SJSA1 (cell line): Measurements from ENCODE around the gene LRRC73. TPM values are rescaled to one million over a fixed set of nuclear protein-coding genes. Genes with fewer than 3 reads are reported as not detected.

Experiments
- DNase-seq, 2 experiments: peaks; one replicate each; pipeline ENCODE4 v3.0.0-alpha.2; 2015 to 2020; ENCODE audit warnings: low spot score in 2 of 2, low read depth in 1 of 2
- H3K27ac ChIP-seq: fragments of 250-450 bp; sonication (Bioruptor Pico); 2 replicates; pipeline ENCODE4 v1.5.1; 2020; ENCODE audit warnings: mild to moderate bottlenecking, moderate library complexity
- H3K27me3 ChIP-seq: fragments of 250-450 bp; sonication (Bioruptor Pico); replicated peaks from 2 replicates; pipeline ENCODE4 v1.5.1; 2020; ENCODE audit warnings: mild to moderate bottlenecking, moderate library complexity
- H3K36me3 ChIP-seq: fragments of 250-450 bp; sonication (Bioruptor Pico); 2 replicates; pipeline ENCODE4 v1.5.1; 2020; ENCODE audit warnings: mild to moderate bottlenecking
- H3K4me1 ChIP-seq: fragments of 250-450 bp; sonication (Bioruptor Pico); replicated peaks from 2 replicates; pipeline ENCODE4 v1.6.1; 2021; ENCODE audit warnings: mild to moderate bottlenecking
- H3K4me3 ChIP-seq: fragments of 250-450 bp; sonication (Bioruptor Pico); 2 replicates; pipeline ENCODE4 v1.5.1; 2020; ENCODE audit warnings: mild to moderate bottlenecking
- H3K9me3 ChIP-seq: fragments of 250-450 bp; sonication (Bioruptor Pico); replicated peaks from 2 replicates; pipeline ENCODE4 v1.5.1; 2020; ENCODE audit warnings: mild to moderate bottlenecking
- total RNA-seq: library from RNA; depleted of rRNA; stranded (reverse); fragments of >200 nt; shearing (Covaris generic); gene quantifications from 2 replicates; pipeline ENCODE4 v1.2.3, GENCODE V29; 2014

Gene LRRC73
- total RNA-seq, 1 experiment from 2014 or later: not detected

- Histone ChIP-seq H3K9me3 (no peaks in the 10 kb centered on the region), H3K27me3 (no peaks in the 10 kb centered on the region), H3K4me1 (peaks cover 22% of the 10 kb centered on the region), H3K27ac (no peak overlapping the region), H3K36me3 (peaks cover 21% of the 10 kb centered on the region), H3K4me3 (no peak overlapping the region)
- no peak for DNase-seq
Measured at GRCh38 chr6:43493833-43494232, 16.3 kb downstream of the LRRC73 start.

GRCh38 chr6:43493230-43493629, 16.9 kb downstream of the LRRC73 start:
- H3K9me3 ChIP-seq: no peaks in the 10 kb centered on the region
- H3K4me1 ChIP-seq: peaks cover 22% of the 10 kb centered on the region
- peaks cover 15% of the 10 kb centered on the region for H3K36me3 ChIP-seq
- no peaks in the 10 kb centered on the region for H3K27me3 ChIP-seq
- no peak overlapping the region for H3K27ac ChIP-seq
- no peak overlapping the region for H3K4me3 ChIP-seq
- DNase-seq: no peak

GRCh38 chr6:43492673-43493072, 17.5 kb downstream of the LRRC73 start:
- Histone ChIP-seq H3K27ac (no peak overlapping the region), H3K9me3 (no peaks in the 10 kb centered on the region), H3K36me3 (peaks cover 9% of the 10 kb centered on the region), H3K4me3 (no peak overlapping the region), H3K27me3 (no peaks in the 10 kb centered on the region), H3K4me1 (peaks cover 22% of the 10 kb centered on the region)
- DNase-seq: no peak

- no peaks in the 10 kb centered on the region for H3K27me3 ChIP-seq
- H3K9me3 ChIP-seq: no peaks in the 10 kb centered on the region
- H3K4me3 ChIP-seq: no peak overlapping the region
- peak; percentile 22 to 67 for DNase-seq
- peaks cover 22% of the 10 kb centered on the region for H3K4me1 ChIP-seq
- H3K27ac ChIP-seq: no peak overlapping the region
- H3K36me3 ChIP-seq: peaks cover 4% of the 10 kb centered on the region; the same call in 1 of the 2 replicates
Measured at GRCh38 chr6:43491750-43492661, 18.1 kb downstream of the LRRC73 start.

- Histone ChIP-seq H3K4me1 (peaks cover 16% of the 10 kb centered on the region), H3K27me3 (no peaks in the 10 kb centered on the region), H3K9me3 (no peaks in the 10 kb centered on the region), H3K27ac (no peak overlapping the region), H3K36me3 (peaks cover 4% of the 10 kb centered on the region; the same call in 1 of the 2 replicates), H3K4me3 (no peak overlapping the region)
- no peak for DNase-seq
Measured at GRCh38 chr6:43490523-43490939, 19.6 kb downstream of the LRRC73 start.

GRCh38 chr6:43489277-43490072, 20.7 kb downstream of the LRRC73 start:
- Histone ChIP-seq H3K4me1 (peaks cover 11% of the 10 kb centered on the region), H3K36me3 (peaks cover 4% of the 10 kb centered on the region; the same call in 1 of the 2 replicates), H3K9me3 (no peaks in the 10 kb centered on the region), H3K4me3 (no peak overlapping the region), H3K27me3 (no peaks in the 10 kb centered on the region), H3K27ac (no peak overlapping the region)
- DNase-seq: no peak

- H3K27ac ChIP-seq: no peak overlapping the region
- H3K4me3 ChIP-seq: no peak overlapping the region
- H3K27me3 ChIP-seq: no peaks in the 10 kb centered on the region
- no peaks in the 10 kb centered on the region for H3K9me3 ChIP-seq
- no peak for DNase-seq
- H3K36me3 ChIP-seq: peaks cover 4% of the 10 kb centered on the region; the same call in 1 of the 2 replicates
- peaks cover 11% of the 10 kb centered on the region for H3K4me1 ChIP-seq
Measured at GRCh38 chr6:43488667-43489276, 21.4 kb downstream of the LRRC73 start.

- Histone ChIP-seq H3K4me1 (peaks cover 9% of the 10 kb centered on the region), H3K4me3 (no peak overlapping the region), H3K9me3 (no peaks in the 10 kb centered on the region), H3K27me3 (no peaks in the 10 kb centered on the region), H3K27ac (no peak overlapping the region), H3K36me3 (peaks cover 13% of the 10 kb centered on the region)
- DNase-seq: no peak
Measured at GRCh38 chr6:43481591-43482236, 28.4 kb downstream of the LRRC73 start.

GRCh38 chr6:43481075-43481474, 29.1 kb downstream of the LRRC73 start:
- Histone ChIP-seq H3K27ac (no peak overlapping the region), H3K4me3 (no peak overlapping the region), H3K27me3 (no peaks in the 10 kb centered on the region), H3K9me3 (no peaks in the 10 kb centered on the region), H3K36me3 (peaks cover 13% of the 10 kb centered on the region), H3K4me1 (peaks cover 9% of the 10 kb centered on the region)
- DNase-seq: no peak

GRCh38 chr6:43478008-43478372, 32.2 kb downstream of the LRRC73 start:
- no peaks in the 10 kb centered on the region for H3K27me3 ChIP-seq
- DNase-seq: no peak
- H3K9me3 ChIP-seq: no peaks in the 10 kb centered on the region
- H3K36me3 ChIP-seq: peaks cover 13% of the 10 kb centered on the region
- H3K27ac ChIP-seq: peak overlapping the region; percentile 76
- H3K4me3 ChIP-seq: peak overlapping the region; percentile 57
- H3K4me1 ChIP-seq: peaks cover 9% of the 10 kb centered on the region

GRCh38 chr6:43477235-43478007, 32.7 kb downstream of the LRRC73 start, which contains the start of gene TJAP1:
TJAP1 (plus strand) TSS chr6:43477570; CDS start chr6:43499002, 21,432 bp downstream.
- peak; percentile 38 to 91 for DNase-seq
- Histone ChIP-seq H3K27me3 (no peaks in the 10 kb centered on the region), H3K36me3 (peaks cover 13% of the 10 kb centered on the region), H3K4me1 (peaks cover 9% of the 10 kb centered on the region), H3K9me3 (no peaks in the 10 kb centered on the region), H3K4me3 (peak within 1 kb of the TSS; percentile 57), H3K27ac (peak within 1 kb of the TSS; percentile 76)

- Histone ChIP-seq H3K4me3 (peak overlapping the region; percentile 57; the same call in 1 of the 2 replicates), H3K4me1 (peaks cover 9% of the 10 kb centered on the region), H3K9me3 (no peaks in the 10 kb centered on the region), H3K27ac (no peak overlapping the region), H3K36me3 (peaks cover 13% of the 10 kb centered on the region), H3K27me3 (no peaks in the 10 kb centered on the region)
- no peak for DNase-seq
Measured at GRCh38 chr6:43476746-43477145, 33.4 kb downstream of the LRRC73 start.
